Liver (tissue), 3 donors: ENCODE data around the gene CARMIL3.

Experiments used
- CTCF ChIP-seq: fragments of 150-350 bp; IDR thresholded peaks from 2 replicates; pipeline ENCODE4 v1.5.1; 2017; ENCODE audit warnings: improper control_type of control experiment, low read depth, low read length; ENCODE audit not compliant: missing input control
- EGR1 ChIP-seq, 2 donors: IDR thresholded peaks; 2 replicates each; pipeline ENCODE4 v1.6.1; 2016 to 2018; ENCODE audit warnings: antibody characterized with exemption in 2 of 2, low read depth in 2 of 2
- HNF4A ChIP-seq, 2 donors: conservative IDR thresholded peaks; 2 replicates each; pipeline ENCODE4 v1.6.1; 2016; ENCODE audit warnings: antibody characterized with exemption in 2 of 2, mild to moderate bottlenecking in 2 of 2
- JUND ChIP-seq, 2 donors: IDR thresholded peaks; 2 replicates each; pipeline ENCODE4 v1.6.1; 2016; ENCODE audit warnings: antibody characterized with exemption in 2 of 2
- MAX ChIP-seq: IDR thresholded peaks from 2 replicates; pipeline ENCODE4 v1.6.1; 2016; ENCODE audit warnings: antibody characterized with exemption
- NR2F2 ChIP-seq: IDR thresholded peaks from 2 replicates; pipeline ENCODE4 v1.6.1; 2016; ENCODE audit warnings: antibody characterized with exemption
- RAD21 ChIP-seq, 2 donors: IDR thresholded peaks; 2 replicates each; pipeline ENCODE4 v1.6.1; 2016; ENCODE audit warnings: antibody characterized with exemption in 2 of 2, mild to moderate bottlenecking in 2 of 2
- REST ChIP-seq: IDR thresholded peaks from 2 replicates; pipeline ENCODE4 v1.6.1; 2016; ENCODE audit warnings: antibody characterized with exemption, mild to moderate bottlenecking
- TAF1 ChIP-seq: conservative IDR thresholded peaks from 2 replicates; pipeline ENCODE4 v1.6.1; 2016; ENCODE audit warnings: antibody characterized with exemption, mild to moderate bottlenecking
- YY1 ChIP-seq: IDR thresholded peaks from 2 replicates; pipeline ENCODE4 v1.6.1; 2016; ENCODE audit warnings: antibody characterized with exemption, mild to moderate bottlenecking
- ZBTB33 ChIP-seq: IDR thresholded peaks from 2 replicates; pipeline ENCODE4 v1.6.1; 2016; ENCODE audit warnings: antibody characterized with exemption
- TF ChIP-seq, protein P1 (sequence below): IDR thresholded peaks from 2 replicates; pipeline ENCODE4 v1.6.1; 2016; ENCODE audit warnings: antibody characterized with exemption
- donor health status: healthy.
- donor health status: healthy.

DNA sequence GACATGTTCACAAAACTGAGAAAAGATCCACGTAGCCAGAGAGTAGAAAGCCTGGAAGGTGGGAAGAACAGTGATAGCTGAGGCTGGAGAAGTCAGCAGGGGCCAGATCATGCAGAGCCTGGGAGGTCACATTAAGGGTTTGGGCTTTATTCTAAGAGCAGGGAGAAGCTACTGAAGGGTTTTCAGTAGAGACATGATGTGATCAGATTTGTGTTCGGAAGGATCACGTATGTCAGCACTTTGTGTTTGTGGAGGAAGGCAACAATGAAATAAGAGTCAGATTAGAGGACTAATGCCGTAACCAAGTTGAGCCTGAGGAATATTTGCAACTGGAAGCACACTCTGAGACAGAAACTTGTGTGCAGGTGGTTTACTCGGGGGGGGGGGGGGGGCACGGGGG lies 38.1 kb downstream of the CARMIL3 start:
- no peak for TF ChIP-seq TAF1
- TF ChIP-seq MAX: no peak
- no peak for TF ChIP-seq CTCF
- TF ChIP-seq NR2F2: no peak
- no peak for TF ChIP-seq REST
- TF ChIP-seq ZBTB33: no peak
- TF ChIP-seq, protein P1, sequence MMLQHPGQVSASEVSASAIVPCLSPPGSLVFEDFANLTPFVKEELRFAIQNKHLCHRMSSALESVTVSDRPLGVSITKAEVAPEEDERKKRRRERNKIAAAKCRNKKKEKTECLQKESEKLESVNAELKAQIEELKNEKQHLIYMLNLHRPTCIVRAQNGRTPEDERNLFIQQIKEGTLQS: no peak
- TF ChIP-seq JUND (IDR thresholded peaks at IDR 0.05): no peak
- no peak for TF ChIP-seq HNF4A (conservative IDR thresholded peaks at IDR 0.05)
- no peak for TF ChIP-seq RAD21 (IDR thresholded peaks at IDR 0.05)
- no peak for TF ChIP-seq YY1
- TF ChIP-seq EGR1 (IDR thresholded peaks at IDR 0.05; ENCODE audit: low read depth in 2 of 2): no peak
